Naive B cell (primary cell): ENCODE data around the gene RILPL1. TPM values are rescaled to one million over a fixed set of nuclear protein-coding genes. Genes with fewer than 3 reads are reported as not detected.
A peak's percentile ranks its signal among the peaks of the same experiment; 100 is the strongest.
"Not testable (repeated sequence)": the region's sequence is repeated elsewhere in the genome, so short reads cannot be mapped to it uniquely, and the experiment has no call there.

ENCODE experiments used
- ATAC-seq, 2 donors: fragments of 150-1000 bp; cut with Tn5 transposase; 2 replicates each; pipeline ENCODE4 v1.10.0; 2021; ENCODE audit warnings: low read depth in 2 of 2, mild to moderate bottlenecking in 2 of 2, moderate library complexity in 2 of 2
- DNase-seq: peaks from one replicate; pipeline ENCODE4 v3.0.0; 2022
- H3K27ac Mint-ChIP-seq, 6 donors: one replicate each; pipeline ENCODE4 v1.8.0; 2020 to 2022; ENCODE audit warnings: mild to moderate bottlenecking in 6 of 6, mixed read lengths in 6 of 6, moderate library complexity in 5 of 6, inconsistent platforms in 2 of 6
- H3K27me3 Mint-ChIP-seq, 3 donors: one replicate each; pipeline ENCODE4 v1.8.0; 2021 to 2022; ENCODE audit warnings: mixed read lengths in 3 of 3, mild to moderate bottlenecking in 1 of 3
- H3K36me3 Mint-ChIP-seq, 2 donors: one replicate each; pipeline ENCODE4 v1.8.0; 2020 to 2022; ENCODE audit warnings: mixed read lengths in 2 of 2, inconsistent platforms in 1 of 2, mild to moderate bottlenecking in 1 of 2
- H3K4me1 Mint-ChIP-seq, 3 donors: one replicate each; pipeline ENCODE4 v1.8.0; 2020 to 2022; ENCODE audit warnings: mixed read lengths in 3 of 3, inconsistent platforms in 1 of 3, mild to moderate bottlenecking in 1 of 3, moderate library complexity in 1 of 3
- H3K4me3 Mint-ChIP-seq, 8 donors: one replicate each; pipeline ENCODE4 v1.8.0; 2020 to 2022; ENCODE audit warnings: mild to moderate bottlenecking in 8 of 8, mixed read lengths in 8 of 8, moderate library complexity in 8 of 8, inconsistent platforms in 2 of 8
- H3K9me3 Mint-ChIP-seq, 7 donors: one replicate each; pipeline ENCODE4 v1.8.0; 2020 to 2022; ENCODE audit warnings: mixed read lengths in 7 of 7, mild to moderate bottlenecking in 5 of 7, inconsistent platforms in 2 of 7, moderate library complexity in 1 of 7
- polyA plus RNA-seq, 6 donors: library from polyadenylated mRNA; unstranded; fragments of 300-500 nt; fragmentation: Illumina TruSeq; gene quantifications; one replicate each; pipeline ENCODE4 v1.2.3, GENCODE V29; 2021; ENCODE audit warnings: low read depth in 6 of 6

Gene RILPL1, protein sequence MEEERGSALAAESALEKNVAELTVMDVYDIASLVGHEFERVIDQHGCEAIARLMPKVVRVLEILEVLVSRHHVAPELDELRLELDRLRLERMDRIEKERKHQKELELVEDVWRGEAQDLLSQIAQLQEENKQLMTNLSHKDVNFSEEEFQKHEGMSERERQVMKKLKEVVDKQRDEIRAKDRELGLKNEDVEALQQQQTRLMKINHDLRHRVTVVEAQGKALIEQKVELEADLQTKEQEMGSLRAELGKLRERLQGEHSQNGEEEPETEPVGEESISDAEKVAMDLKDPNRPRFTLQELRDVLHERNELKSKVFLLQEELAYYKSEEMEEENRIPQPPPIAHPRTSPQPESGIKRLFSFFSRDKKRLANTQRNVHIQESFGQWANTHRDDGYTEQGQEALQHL
- under 1 TPM in 4 of 6 donors, not detected in 2; 0.07 to 0.25 (median 0.14) TPM for polyA plus RNA-seq

- DNase-seq = peak; percentile 53
- Mint-ChIP-seq H3K9me3 (no peaks in the 10 kb centered on the region), H3K27ac (peak within 1 kb of the TSS in 4 of 6 donors; percentile 4 to 62 (median 55)), H3K4me3 (peak within 1 kb of the TSS; percentile 79 to 92 (median 87)), H3K4me1 (peaks cover 12 to 22% (median 16%) of the 10 kb centered on the region in 3 donors), H3K27me3 (peaks cover 2 to 7% (median 5%) of the 10 kb centered on the region in 3 donors), H3K36me3 (peaks cover 0 to 2% of the 10 kb centered on the region in 2 donors)
- ATAC-seq = peak; percentile 70 to 71
Observed at GRCh38 chr12:123533672-123534643, at the start of gene RILPL1. Gene RILPL1, minus strand, starts transcription at chr12:123533719. Its CDS starts 237 bp downstream, at chr12:123533482.

DNA sequence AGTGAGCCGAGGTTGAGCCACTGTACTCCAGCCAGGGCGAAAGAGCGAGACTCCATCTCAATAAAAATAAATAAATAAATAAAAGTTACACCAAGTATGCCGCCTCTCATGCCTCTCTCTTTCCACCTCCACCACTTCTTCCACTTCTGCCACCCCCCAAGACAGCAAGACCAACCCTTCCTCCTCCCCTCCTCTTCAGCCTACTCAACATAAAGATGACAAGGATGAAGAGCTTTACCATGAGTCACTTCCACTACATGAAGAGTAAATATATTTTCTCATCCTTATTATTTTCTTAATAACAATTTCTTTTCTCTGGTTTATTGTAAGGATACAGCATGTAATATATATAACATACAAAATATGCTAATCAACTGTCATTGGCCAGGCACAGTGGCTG is 47.3 kb upstream of the RILPL1 start:
- H3K27me3 Mint-ChIP-seq = no peaks in the 10 kb centered on the region
- no peaks in the 10 kb centered on the region for H3K36me3 Mint-ChIP-seq
- H3K9me3 Mint-ChIP-seq = no peaks in the 10 kb centered on the region
- peak overlapping the region in 3 of 6 donors; percentile 16 to 53 (median 27) for H3K27ac Mint-ChIP-seq
- ATAC-seq = no peak
- DNase-seq = no peak
- H3K4me3 Mint-ChIP-seq = peak overlapping the region in 1 of 8 donors; percentile 43
- peaks cover 16 to 46% (median 19%) of the 10 kb centered on the region in 3 donors for H3K4me1 Mint-ChIP-seq

DNA sequence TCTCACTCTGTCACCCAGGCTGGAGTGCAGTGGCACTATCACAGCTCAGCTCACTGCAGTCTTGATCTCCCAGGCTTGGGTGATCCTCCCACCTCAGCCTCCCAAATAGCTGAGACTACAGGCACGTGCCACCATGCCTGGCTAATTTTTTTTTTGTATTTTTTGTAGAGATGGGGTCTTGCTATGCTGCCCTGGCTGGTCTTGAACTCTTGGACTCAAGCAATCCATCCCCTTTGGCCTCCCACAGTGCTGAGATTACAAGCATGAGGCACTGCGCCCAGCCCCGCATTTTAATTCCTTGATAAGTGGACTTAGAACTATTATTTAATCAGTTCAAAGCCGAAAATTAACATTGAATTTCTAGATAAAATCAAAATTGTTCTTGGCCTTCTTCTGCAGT is 45.3 kb upstream of the RILPL1 start:
- not testable (repeated sequence) for H3K27ac Mint-ChIP-seq, H3K27me3 Mint-ChIP-seq, H3K36me3 Mint-ChIP-seq, H3K4me3 Mint-ChIP-seq, H3K9me3 Mint-ChIP-seq, DNase-seq, ATAC-seq
- H3K4me1 Mint-ChIP-seq = peaks cover 10 to 34% (median 12%) of the 10 kb centered on the region in 3 donors

DNA sequence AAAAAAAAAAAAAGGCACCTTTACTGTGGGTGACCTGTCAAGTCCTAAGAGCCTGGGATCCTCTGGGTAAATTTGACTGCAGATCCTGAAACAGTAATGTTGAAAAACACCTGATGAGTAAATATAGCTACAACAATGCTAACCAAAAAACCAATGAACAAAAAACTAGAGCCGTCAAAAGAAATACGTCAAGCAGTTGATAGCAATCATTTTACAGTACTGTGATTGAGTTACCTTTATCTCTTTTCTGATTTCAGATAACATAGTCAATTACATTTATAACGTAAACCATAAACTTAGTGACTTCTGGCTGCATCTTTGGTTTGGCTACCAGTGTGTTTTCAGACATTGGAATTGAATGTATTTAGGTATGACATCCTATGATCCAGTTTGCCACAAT is 44.7 kb upstream of the RILPL1 start:
- H3K36me3 Mint-ChIP-seq = no peaks in the 10 kb centered on the region
- no peaks in the 10 kb centered on the region for H3K9me3 Mint-ChIP-seq
- no peaks in the 10 kb centered on the region for H3K27me3 Mint-ChIP-seq
- H3K4me1 Mint-ChIP-seq = peaks cover 10 to 28% (median 13%) of the 10 kb centered on the region in 3 donors
- no peak overlapping the region for H3K4me3 Mint-ChIP-seq
- ATAC-seq = no peak
- H3K27ac Mint-ChIP-seq = no peak overlapping the region
- no peak for DNase-seq

DNA sequence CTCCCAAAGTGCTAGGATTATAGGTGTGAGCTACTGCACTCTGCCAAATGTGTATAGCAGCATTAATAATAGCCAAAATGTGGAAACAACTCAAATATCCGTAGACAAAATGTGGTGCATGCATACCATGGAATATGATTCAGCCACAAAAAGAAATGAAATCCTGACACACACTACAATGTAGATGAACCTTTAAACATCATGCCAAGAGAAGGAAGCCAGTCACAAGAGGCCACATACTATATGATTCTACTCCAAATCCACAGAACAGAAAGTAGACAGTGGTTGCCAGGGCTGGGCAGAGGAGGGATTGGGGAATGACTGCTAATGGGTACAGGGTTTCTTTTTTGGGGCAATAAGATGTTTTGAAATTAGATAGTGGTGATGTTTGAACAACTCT is 43.1 kb upstream of the RILPL1 start:
- no peaks in the 10 kb centered on the region for H3K36me3 Mint-ChIP-seq
- H3K4me1 Mint-ChIP-seq = peaks cover 0 to 12% (median 8%) of the 10 kb centered on the region in 3 donors
- DNase-seq = no peak
- no peak overlapping the region for H3K27ac Mint-ChIP-seq
- no peaks in the 10 kb centered on the region for H3K27me3 Mint-ChIP-seq
- no peaks in the 10 kb centered on the region for H3K9me3 Mint-ChIP-seq
- H3K4me3 Mint-ChIP-seq = no peak overlapping the region
- no peak for ATAC-seq

- peaks cover 4 to 15% (median 12%) of the 10 kb centered on the region in 3 donors for H3K27me3 Mint-ChIP-seq
- H3K4me3 Mint-ChIP-seq = no peak overlapping the region
- peaks cover 0 to 3% (median 2%) of the 10 kb centered on the region in 3 donors for H3K4me1 Mint-ChIP-seq
- no peaks in the 10 kb centered on the region for H3K9me3 Mint-ChIP-seq
- DNase-seq (no peak), ATAC-seq (no peak)
- H3K27ac Mint-ChIP-seq = peak overlapping the region in 1 of 6 donors; percentile 84
- no peaks in the 10 kb centered on the region for H3K36me3 Mint-ChIP-seq
Observed at GRCh38 chr12:123573870-123574269, 40.4 kb upstream of the RILPL1 start.

GRCh38 chr12:123572391-123572790 is 38.9 kb upstream of the RILPL1 start:
- Mint-ChIP-seq H3K27ac (peak overlapping the region in 1 of 6 donors; percentile 23), H3K36me3 (no peaks in the 10 kb centered on the region), H3K4me3 (no peak overlapping the region), H3K4me1 (peaks cover 0 to 3% (median 0%) of the 10 kb centered on the region in 3 donors), H3K9me3 (no peaks in the 10 kb centered on the region), H3K27me3 (peaks cover 5 to 20% (median 12%) of the 10 kb centered on the region in 3 donors)
- ATAC-seq (no peak), DNase-seq (no peak)

DNA sequence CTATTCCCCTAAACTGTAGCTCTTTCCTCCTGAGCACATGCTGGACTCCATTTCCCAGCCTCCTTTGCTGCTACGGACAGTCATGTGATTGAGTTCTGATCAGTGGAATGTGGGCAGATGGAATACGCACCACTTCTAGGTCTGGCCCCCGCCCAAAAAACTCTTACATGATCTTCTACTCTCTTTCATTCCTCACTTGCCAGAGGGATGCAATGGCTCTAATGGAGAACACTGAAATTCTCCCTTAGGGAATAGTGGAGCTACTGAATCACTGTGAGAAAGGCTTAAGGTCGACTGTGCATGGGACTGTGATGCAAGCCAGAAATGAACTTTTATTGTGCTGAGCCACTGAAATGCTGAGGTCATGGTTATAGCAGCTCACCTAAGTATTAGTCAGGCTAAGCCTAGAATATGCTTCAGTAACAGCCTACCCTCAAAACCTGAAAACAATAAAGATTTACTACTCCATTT is 37.9 kb upstream of the RILPL1 start:
- DNase-seq = no peak
- Mint-ChIP-seq H3K27me3 (peaks cover 5 to 20% (median 12%) of the 10 kb centered on the region in 3 donors), H3K4me1 (peaks cover 0 to 3% (median 0%) of the 10 kb centered on the region in 3 donors), H3K4me3 (no peak overlapping the region), H3K36me3 (no peaks in the 10 kb centered on the region), H3K9me3 (peaks cover 0 to 2% (median 0%) of the 10 kb centered on the region in 7 donors), H3K27ac (peak overlapping the region in 1 of 6 donors; percentile 47)
- no peak for ATAC-seq

- DNase-seq = no peak
- H3K4me1 Mint-ChIP-seq = no peaks in the 10 kb centered on the region
- H3K27ac Mint-ChIP-seq = no peak overlapping the region
- no peak overlapping the region for H3K4me3 Mint-ChIP-seq
- H3K9me3 Mint-ChIP-seq = peaks cover 0 to 3% (median 0%) of the 10 kb centered on the region in 7 donors
- peaks cover 0 to 7% (median 0%) of the 10 kb centered on the region in 3 donors for H3K27me3 Mint-ChIP-seq
- no peaks in the 10 kb centered on the region for H3K36me3 Mint-ChIP-seq
- no peak for ATAC-seq
Observed at GRCh38 chr12:123559468-123559867, 25.9 kb upstream of the RILPL1 start.

GRCh38 chr12:123558487-123558886 is 25.0 kb upstream of the RILPL1 start:
- not testable (repeated sequence) for H3K9me3 Mint-ChIP-seq, H3K4me1 Mint-ChIP-seq, H3K4me3 Mint-ChIP-seq, DNase-seq, H3K36me3 Mint-ChIP-seq, H3K27me3 Mint-ChIP-seq, H3K27ac Mint-ChIP-seq, ATAC-seq

DNA sequence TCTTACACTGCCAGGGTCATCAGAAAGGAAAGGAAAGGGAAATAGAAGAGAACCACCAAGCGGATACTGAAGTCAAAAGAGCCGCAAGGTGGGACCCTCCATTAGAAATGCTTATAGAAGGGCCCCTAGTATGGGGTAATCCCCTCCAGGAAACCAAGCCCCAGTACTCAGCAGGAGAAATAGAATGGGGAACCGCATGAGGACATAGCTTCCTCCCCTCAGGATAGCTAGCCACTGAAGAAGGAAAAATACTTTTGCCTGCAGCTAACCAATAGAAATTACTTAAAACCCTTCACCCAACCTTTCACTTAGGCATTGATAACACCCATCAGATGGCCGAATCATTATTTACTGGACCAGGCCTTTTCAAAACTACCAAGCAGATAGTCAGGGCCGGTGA is 21.3 kb upstream of the RILPL1 start:
- ATAC-seq, DNase-seq, H3K27ac Mint-ChIP-seq, H3K27me3 Mint-ChIP-seq, H3K9me3 Mint-ChIP-seq, H3K36me3 Mint-ChIP-seq, H3K4me1 Mint-ChIP-seq, H3K4me3 Mint-ChIP-seq: not testable (repeated sequence)

GRCh38 chr12:123554136-123554535 is 20.6 kb upstream of the RILPL1 start:
- not testable (repeated sequence) for H3K4me3 Mint-ChIP-seq, H3K4me1 Mint-ChIP-seq, H3K9me3 Mint-ChIP-seq, ATAC-seq, H3K36me3 Mint-ChIP-seq, H3K27ac Mint-ChIP-seq, DNase-seq
- H3K27me3 Mint-ChIP-seq = peaks cover 13 to 15% (median 13%) of the 10 kb centered on the region in 3 donors

DNA sequence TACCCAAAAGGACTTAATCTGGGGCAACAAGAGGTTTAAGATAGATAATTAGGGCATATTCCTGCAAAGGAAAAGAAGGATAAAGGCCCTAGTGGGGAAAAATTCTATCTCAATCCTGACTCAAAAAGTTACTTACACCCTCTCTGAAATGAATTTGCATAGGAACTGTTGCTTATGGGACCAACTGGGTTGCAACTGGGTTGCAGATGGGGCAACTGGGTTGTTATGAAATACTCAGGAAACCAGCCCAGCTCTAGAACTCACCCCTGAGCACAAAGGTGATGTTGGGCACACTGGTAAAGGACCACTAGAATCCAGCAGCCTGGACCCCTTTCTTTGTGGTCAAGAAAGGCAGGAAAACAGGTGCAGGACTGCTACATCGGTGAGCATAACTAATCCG is 17.2 kb upstream of the RILPL1 start:
- no peaks in the 10 kb centered on the region for H3K36me3 Mint-ChIP-seq
- H3K4me3 Mint-ChIP-seq = no peak overlapping the region
- H3K9me3 Mint-ChIP-seq = peaks cover 0 to 3% (median 0%) of the 10 kb centered on the region in 7 donors

More for the DNA sequence above, 17.2 kb upstream of the RILPL1 start:
- H3K27ac Mint-ChIP-seq = no peak overlapping the region
- no peaks in the 10 kb centered on the region for H3K4me1 Mint-ChIP-seq
- ATAC-seq (no peak), DNase-seq (no peak)
- peaks cover 26 to 40% (median 29%) of the 10 kb centered on the region in 3 donors for H3K27me3 Mint-ChIP-seq
